GM21515 (cell line): ENCODE measurements around the gene ZNF576.
"Not testable (repeated sequence)": the region's sequence is repeated elsewhere in the genome, so short reads cannot be mapped to it uniquely, and the experiment has no call there.

Experiments
- ATAC-seq: cut with Tn5 transposase; IDR thresholded peaks from one replicate; pipeline ENCODE4 v1.9.1; 2021; ENCODE audit not compliant: unreplicated experiment

The ZNF576 gene

DNA sequence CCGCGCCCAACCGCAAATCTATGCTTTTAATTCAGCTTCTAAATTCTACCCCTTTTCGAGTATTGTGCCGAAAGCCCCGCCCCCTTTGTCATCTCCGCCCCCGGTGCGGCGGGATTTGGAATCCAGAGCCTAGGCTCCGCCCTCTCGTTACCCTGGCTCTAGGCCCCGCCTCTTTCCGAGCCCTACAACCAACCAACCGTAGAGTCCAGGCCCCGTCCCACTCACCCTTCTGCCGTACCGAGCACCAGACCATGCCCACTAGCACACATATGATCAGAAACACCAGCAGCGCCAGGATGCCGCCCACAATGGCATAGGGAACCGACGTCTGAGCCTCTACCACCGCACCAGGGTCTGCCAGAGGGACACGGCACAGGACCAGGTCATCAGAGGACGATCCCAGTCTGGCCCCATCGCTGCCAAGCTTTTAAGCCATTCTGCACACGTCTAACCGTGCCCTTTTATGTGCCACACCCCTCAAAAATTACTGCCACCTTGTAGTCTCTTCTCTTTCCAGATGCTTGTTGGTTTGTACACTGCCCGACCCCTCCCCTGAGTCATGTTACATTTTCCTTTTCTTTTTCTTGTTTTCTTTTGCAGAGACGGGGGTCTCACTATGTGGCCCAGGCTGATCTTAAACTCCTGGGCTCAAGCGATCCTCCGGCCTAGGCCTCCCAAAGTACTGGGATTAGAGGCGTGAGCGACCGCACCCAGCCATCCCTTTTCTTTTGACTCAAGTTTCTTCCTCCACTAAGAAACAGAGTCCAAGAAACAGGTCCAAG, 27.7 kb downstream of the ZNF576 start:
- no peak for ATAC-seq

DNA sequence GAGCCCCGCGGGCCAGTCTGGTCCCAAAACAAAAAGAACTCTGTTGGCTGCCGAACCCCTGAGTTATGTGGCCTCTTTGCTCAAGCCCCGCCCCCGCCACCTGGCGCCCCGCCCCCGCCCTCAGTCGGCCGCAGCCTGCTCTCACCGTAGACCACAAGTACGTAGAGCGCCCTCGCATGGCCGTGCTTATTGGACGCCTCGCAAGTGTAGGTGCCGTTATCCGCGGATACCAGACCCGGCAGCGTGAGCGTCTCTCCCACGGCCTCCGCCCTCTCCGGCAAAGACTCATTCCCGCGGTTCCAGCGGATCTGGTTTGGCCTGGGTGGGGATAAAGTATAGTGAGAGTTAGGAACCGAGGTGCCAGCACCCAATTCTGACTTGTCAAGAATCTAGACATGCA, 28.5 kb downstream of the ZNF576 start:
- ATAC-seq, result no peak

DNA sequence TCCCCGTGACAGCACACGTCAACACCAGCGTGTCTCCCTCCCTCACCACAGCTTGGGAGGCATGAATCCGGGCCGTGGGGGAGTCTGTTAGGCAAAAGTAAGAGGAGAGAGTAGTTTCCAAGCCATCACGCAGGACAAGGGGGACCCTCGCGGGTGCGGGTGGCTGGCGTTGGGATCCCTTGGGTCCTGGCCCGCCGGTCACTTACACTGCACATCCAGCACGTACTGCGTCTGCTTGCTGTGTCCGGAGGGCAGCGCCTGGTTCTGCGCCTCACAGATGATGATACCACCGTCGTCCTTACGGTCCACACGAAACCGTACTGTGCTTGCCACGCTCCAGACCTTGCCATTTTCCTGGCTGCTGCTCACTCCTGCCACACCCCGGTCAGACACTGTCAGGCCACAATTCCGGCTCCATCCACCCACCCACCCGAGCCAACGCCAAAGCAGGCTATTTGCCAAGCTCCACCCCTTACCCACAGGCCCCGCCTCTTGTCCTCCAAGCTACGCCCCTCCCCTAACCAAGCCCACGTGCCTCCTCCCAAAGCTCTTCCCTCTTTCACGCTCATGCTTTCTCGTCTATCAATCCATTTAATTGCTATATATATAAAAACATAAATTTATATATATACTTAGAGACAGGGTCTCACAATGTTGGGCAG, 29.7 kb downstream of the ZNF576 start:
- ATAC-seq, result no peak

DNA sequence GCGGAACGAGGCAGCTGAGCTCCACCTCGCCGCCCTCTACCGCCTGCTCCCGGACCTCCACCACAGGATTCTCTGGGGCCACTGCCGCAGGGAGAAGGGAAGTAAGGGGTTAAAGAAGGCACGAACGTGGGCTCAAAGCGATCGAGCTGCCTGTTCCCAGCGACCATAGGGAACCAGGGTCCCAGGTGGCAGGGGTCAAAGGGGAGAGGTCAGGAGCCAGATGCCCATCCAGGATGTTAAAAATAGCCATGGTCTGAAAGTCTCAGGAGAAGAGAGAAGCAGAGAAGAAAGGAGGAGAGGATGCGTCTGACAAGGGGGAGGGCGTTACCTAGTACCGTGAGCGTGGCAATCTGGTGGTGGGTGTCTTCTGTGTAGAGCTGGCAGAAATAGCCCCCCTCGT, 30.4 kb downstream of the ZNF576 start:
- ATAC-seq, result no peak

DNA sequence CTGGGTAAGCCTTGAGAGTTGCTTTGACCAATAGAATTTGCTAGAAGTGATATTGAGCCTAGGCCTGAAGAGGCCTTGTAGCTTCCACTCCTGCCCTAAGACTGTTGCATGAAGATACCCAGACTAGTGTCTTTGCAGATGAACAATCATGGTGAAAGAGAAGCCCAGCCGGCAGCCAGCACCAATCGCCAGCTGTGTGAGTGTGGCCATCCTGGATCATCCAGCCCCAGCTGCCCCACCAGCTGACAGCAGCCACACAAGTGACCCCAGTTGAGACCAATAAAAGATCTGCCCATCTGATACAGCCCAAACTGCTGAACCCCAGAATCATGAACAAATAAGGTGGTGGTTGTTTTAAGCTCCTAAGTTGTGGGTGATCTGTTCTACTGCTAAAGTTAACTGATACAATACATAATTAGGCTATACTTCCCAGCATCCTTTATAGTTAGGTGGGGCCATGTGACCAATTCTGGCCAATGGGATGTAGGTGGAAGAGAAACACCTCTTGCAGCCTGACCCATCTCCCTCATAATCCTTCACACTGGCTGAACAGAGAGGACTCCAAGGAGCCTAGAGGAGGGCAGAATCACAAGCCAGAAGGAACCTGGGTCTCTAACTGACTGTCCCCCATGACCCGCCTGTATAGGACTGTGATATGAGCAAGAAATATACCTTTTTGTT, 32.4 kb downstream of the ZNF576 start:
- no peak for ATAC-seq

DNA sequence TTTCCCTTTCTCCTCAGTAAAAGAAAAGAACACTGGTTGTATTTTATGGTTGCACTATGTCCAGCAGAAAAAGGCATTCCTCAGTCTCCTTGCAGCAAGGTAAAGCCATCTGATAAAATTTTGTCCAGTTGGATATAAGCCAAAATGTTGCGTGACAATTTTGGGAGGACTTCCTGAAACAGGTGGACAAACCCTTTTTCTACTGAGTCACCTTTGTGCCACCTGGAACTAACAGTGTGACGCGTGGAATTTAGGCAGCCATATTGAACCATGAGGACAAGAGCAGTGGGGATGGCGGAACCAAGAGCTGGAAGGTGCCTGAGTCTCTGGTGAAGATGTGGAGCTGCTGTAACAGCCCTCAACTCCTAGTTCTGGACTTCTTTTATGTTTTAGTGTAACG, 35.1 kb downstream of the ZNF576 start:
- no peak for ATAC-seq

DNA sequence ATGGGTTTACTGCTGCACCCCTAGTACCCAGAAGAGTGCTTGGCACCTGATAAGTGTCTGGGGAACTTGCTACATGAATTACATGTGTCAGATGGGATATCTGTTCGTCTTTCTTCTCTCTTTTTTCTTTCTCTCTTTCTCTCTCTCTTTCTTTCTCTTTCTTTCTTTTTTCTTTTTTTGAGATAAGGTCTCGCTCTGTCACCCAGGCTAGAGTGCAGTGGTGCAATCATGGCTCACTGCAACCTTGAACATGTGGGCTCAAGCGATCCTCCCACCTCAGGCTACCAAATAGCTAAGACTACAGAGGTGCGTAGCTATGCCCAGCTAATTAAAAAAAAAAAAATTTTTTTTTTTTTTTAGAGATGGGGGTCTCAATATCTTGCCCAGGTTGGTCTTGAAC, 37.1 kb downstream of the ZNF576 start:
- no peak for ATAC-seq

DNA sequence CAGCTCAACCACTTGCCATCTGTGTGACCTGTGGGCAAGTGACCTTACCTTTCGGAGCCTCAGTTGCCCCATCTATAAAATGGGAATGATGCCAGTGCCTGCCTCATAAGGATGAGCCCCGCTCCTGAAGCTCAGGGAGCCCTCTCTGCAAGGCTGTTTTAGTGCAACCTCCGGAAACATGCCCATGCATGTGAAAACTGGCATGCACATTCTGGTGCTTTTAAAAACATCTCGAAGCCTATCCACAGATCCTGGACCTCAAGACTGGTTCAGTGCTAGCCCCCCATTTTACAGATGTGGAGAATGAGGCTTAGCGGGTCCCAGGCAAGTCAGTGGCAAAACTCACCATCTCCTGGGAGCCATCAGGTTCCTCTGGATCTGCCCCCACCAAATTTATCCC, 37.7 kb downstream of the ZNF576 start:
- no peak for ATAC-seq

DNA sequence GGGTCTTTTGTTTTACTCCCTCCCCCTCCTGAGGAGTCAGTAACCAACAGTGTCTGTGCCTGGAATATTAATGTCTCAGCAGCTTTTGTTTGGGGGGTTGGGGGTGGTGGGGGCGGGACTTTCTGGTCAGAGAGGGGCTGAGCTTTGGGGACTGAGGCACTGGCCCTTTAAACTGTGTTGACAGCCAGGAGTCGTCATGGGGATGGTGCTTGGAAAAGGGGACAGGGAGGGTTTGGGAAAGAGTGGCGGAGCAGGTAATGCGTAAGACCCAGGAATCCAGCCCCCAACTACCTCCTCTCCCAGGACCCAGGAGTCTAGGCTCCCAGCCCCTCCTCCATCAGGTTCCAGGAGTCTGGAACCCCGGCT, 38.1 kb downstream of the ZNF576 start:
- no peak for ATAC-seq

DNA sequence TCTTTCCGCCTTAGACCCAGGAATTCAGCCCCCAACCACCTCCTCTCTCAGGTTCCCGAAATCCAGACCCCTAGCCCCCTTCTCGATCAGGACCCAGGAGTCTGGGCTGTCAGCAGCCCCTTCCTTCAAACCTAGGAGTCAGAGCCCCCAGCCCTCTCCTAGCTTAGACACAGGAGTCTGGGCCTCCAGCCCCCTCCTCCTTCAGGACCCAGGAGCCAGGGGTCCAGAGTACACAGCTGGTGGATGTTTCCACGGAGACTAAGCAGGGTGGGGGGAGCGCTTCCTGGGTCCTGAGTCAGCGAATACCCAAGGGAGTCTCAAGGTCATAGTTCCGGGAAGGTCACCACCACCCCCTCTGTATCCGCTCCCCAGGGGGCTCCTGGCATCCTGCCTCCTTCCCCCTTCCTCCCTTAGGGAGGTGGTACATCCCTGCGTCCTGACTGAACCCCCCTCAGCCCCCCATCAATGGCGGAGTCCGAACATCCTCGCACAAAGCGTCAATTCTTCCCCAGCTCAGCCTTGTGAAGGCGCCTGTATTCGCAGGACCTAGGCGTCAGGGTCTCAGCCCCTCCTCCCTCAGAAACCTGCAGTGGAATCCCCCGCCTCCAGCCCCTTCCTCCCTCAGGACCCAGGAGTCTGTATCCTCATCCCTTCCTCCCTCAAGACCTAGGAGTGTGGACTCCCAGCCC, 38.6 kb downstream of the ZNF576 start:
- no peak for ATAC-seq

DNA sequence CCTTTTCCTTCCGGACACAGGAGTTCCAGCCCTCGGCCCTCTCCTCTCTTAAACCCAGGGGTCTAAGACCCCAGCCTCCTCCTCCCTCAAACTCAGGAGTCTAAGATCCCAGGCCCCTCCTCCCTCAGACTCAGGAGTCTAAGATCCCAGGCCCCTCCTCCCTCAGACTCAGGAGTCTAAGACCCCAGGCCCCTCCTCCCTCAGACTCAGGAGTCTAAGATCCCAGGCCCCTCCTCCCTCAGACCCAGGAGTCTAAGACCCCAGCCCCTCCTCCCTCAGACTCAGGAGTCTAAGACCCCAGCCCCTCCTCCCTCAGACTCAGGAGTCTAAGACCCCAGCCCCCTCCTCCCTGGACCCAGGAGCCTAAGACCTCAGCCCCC, 39.2 kb downstream of the ZNF576 start:
- ATAC-seq, result not testable (repeated sequence)

DNA sequence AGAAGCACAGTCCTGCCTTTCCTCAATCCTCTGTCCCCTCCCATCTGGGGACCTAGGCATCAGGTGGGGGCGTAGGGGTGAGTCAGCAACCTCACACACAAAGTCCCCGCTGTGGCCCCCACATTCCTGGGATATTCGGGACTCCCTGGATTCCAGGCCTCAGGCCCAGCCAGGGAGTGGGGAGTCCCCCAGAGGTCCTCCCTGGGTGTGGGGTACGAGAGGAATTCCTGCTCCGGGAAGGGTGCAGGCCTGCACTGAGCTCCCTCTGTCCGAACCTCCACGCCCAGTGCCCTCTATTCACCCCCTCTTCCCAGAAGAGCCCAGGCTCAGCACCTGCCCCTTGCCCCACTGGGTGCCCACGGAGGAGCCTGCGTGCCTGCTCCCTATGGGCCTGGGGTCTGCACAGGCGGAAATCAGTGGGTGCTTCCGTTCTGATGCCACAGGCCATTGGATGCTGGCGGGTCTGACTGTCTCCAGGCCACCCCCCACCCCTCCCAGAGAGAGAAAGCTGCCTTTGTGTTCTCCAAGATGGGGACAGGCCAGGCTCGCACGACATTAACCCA, 39.8 kb downstream of the ZNF576 start:
- no peak for ATAC-seq

DNA sequence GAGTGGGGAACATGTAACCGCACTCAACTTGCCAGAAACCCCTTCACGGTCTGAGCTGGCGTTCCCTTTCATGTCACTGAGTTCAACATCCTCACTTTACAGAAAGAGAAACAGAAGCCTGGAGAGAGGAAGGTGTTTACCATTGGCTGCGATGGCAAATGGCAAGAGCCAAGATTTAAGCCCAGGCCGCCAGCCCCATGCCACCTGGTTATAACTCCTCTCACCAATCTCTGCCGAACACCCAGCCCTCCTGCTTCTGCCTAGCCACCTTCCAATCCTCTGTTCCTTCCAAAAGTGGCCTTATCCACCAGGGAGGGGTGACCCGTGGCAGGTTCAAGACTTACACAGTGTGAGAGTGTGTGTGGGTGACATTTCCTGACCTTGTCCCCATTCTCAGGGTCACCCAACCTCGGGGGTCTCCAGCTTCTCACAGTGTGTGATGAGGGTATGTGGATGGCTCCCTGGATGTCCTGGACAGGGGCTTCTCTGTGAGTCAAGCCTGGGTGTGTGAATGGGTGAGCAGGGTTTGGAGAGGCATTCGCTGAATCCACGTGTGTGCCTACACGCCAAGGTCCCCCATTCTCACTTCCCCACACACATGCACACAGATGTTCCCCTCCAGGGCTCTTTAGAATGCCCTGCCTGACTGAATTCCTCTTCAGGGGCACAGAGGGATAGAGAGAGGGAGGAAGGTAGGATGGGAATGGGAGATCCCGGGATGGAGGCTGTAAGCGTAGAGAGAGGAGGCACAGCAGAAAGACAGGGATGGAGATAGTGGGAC, 42.0 kb downstream of the ZNF576 start:
- ATAC-seq, result no peak

DNA sequence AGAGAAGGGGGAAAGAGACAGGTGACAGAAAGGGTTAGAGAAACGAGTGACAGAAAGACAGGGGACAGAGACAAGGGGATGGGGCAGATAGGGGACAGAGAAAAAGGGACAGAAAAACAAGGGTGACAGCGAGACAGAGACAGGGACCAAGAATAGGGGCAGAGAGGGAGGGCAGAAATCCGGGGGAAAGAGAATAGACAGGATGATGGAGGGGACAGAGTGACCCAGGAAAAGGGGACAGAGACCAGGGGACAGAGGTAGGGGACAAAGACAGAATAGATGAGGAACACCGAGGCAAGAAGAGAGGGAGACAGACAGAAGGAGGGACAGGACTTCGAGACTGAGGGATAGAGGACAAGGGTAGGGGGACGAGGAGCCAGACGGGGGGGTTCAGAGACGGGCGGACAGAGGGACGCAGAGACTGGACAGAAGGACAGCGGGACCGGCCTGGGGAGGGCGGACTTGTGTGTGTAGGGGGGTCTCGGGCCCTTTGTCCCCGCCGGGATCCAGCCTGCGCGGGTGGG, 42.7 kb downstream of the ZNF576 start:
- ATAC-seq, result no peak

DNA sequence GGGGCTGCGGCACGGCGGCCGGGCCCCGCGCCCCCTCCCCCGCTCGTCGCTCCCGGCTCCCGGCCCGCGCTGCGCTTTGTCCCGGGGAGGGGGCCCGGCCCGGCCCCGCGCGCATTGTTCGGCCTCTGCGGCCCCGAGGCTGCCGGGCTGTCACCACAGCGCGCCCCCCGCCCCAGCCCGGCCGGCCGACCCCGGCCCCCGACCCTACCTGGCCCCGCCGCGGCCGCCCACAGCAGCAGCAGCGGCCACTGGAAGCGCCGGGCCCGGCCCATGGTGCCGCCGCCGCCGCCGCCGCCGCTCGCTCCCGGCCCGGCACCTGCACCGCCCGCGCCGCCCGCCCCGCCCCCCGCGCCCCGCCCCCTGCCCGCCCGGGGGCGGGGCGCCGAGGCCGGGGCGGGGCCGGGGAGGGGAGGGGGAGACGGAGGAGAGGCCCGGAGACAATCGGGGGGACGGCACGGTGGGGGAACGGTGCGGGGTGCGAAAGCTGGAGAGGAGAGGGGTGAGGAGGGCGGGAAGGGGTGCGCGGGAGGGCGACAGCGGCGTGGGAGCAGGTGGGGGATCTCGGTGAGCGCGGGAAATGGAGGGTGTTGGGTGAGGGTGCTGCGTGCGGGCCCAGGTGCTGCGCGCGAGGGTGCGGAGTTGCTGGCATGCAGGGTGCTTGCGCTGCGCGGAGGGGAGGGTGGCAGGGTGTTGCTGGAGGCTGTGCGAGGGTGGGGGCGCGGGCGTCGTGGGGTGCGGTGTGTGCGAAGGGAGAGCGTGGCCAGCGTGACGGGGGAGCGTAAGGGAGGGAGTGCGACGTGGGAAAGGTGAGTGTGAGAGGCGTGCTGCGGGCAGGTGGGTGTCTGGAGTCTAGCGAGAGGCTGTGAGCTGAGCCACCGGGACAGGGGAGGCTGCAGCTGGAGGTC, 43.4 kb downstream of the ZNF576 start, which contains the start of gene CADM4:
Gene CADM4, minus strand, starts transcription at position 332 of the 905 bp plus-strand sequence. Its CDS starts 60 bp downstream, at position 272.
- ATAC-seq, result no peak

DNA sequence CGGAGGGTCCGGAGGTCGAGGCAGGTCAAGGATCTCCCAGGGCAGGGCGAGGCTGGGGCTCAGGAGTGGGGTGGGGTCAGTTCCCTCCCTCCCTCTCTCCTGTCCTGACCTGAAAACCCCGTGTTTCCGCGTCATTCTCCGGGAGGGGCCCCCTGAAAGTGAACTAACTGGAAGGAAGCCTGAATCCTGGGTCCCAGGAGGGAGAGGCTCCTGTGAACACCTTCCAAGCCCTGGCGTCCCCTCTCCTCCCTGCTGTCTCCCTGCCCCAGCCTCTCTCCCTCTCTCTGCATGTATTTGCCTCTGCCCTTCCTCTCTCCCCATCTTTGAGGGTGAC, 44.0 kb downstream of the ZNF576 start:
- no peak for ATAC-seq

DNA sequence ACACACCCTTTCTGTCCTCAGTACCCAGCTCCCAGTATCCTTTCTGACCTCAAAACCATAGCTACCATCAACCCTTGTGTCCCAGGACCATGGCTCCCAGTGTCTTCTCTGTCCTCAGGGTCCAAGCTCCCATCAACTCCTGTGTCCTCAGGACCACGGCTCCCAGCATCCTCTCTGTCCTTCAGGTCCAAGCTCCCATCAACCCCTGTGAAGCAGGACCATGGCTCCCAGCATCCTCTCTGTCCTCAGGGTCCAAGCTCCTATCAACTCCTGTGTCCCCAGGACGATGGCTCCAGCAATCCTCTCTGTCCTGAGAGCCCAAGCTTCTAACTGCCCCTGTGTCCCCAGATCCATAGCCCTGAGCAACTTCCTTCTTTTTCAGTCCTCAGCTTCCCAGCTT, 44.9 kb downstream of the ZNF576 start:
- ATAC-seq, result no peak

DNA sequence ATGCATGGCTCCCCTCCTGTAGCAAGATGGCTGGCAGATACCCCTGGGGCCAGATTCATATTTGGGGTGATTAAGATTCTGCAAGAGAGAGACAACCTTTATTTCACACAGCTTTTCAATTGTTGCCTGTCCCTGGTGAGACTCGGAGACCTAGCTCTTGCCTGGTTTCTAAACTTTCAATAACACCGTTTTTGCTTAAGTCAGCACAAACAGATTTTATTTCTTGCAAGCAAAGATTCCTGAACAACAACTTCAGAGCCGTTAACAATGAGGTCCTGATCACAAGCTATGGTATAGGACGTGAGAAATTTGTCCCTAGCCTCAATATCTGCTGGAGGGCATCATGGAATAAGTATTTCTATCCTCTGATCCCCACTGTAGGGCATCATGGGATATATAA, 46.1 kb downstream of the ZNF576 start:
- ATAC-seq, result no peak

DNA sequence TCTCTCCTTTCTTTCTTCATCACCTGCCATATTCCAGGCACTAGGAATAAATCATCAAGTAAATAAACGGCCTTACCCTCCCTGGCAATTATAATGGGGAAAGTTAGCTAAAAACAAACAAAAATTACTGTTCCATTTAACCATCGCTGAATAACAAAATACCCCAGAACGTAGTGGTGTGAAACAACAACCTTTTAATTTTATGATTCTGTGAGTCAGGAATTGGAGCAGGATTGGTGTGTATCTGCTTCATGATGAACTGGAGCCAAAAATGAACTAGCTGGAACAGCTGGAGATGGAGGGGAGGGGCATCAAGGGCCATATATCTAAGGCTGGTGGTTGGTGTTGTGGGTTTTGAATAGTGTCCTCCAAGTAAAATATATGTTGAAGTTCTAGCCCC, 46.9 kb downstream of the ZNF576 start:
- ATAC-seq, result no peak
